ENCODE results near the gene SPATA24.

Gene SPATA24

GRCh38 chr5:139438707-139439012 is 34.8 kb upstream of the SPATA24 start:
- no peaks in the 10 kb centered on the region for H3K9me3 ChIP-seq (ENCODE audit: control insufficient read depth in 1 of 2, low read length in 2 of 2)
- H3K9ac ChIP-seq (ENCODE audit: low read depth in 1 of 2, low read length in 2 of 2), result peak overlapping the region in 1 of 2 donors; percentile 88
- H3K27me3 ChIP-seq (ENCODE audit: control insufficient read depth in 1 of 2, insufficient read depth in 2 of 2, low read length in 2 of 2), result no peaks in the 10 kb centered on the region
- H3K27ac ChIP-seq (ENCODE audit: low read depth, low read length), result no peak overlapping the region
- peak overlapping the region; percentile 83 to 93 for H3K4me3 ChIP-seq (ENCODE audit: low read depth in 1 of 2, low read length in 2 of 2)
- H3K4me1 ChIP-seq (ENCODE audit: control insufficient read depth in 1 of 2, insufficient read depth in 2 of 2, low read length in 2 of 2), result peaks cover 12 to 16% of the 10 kb centered on the region in 2 donors
- no peaks in the 10 kb centered on the region for H3K36me3 ChIP-seq (ENCODE audit: control insufficient read depth in 1 of 2, insufficient read depth in 2 of 2, low read length in 2 of 2)

GRCh38 chr5:139435676-139436075 is 31.8 kb upstream of the SPATA24 start:
- Histone ChIP-seq H3K27ac (ENCODE audit: low read depth, low read length) (no peak overlapping the region), H3K36me3 (ENCODE audit: control insufficient read depth in 1 of 2, insufficient read depth in 2 of 2, low read length in 2 of 2) (no peaks in the 10 kb centered on the region), H3K9ac (ENCODE audit: low read depth in 1 of 2, low read length in 2 of 2) (no peak overlapping the region), H3K4me3 (ENCODE audit: low read depth in 1 of 2, low read length in 2 of 2) (no peak overlapping the region), H3K9me3 (ENCODE audit: control insufficient read depth in 1 of 2, low read length in 2 of 2) (no peaks in the 10 kb centered on the region), H3K27me3 (ENCODE audit: control insufficient read depth in 1 of 2, insufficient read depth in 2 of 2, low read length in 2 of 2) (no peaks in the 10 kb centered on the region), H3K4me1 (ENCODE audit: control insufficient read depth in 1 of 2, insufficient read depth in 2 of 2, low read length in 2 of 2) (peaks cover 12 to 16% of the 10 kb centered on the region in 2 donors)

DNA sequence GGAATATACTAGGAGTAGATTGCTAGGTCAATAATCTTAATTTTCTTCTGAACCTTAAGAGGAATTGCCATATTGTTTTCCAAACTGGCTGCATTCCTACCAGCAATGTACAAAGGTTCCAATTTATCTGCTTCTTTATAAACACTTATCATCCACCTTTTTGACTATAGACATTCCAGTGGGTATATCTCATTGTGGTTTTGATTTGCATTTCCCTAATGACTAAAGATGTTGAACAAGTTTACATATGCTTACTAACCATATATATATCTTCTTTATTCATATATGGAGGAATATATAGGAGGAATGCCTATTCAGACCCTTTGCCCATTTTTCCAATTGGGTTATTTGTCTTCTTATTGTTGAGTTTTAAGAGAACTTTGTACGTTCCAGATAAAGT is 27.8 kb upstream of the SPATA24 start:
- no peaks in the 10 kb centered on the region for H3K4me1 ChIP-seq (ENCODE audit: control insufficient read depth in 1 of 2, insufficient read depth in 2 of 2, low read length in 2 of 2)
- H3K4me3 ChIP-seq (ENCODE audit: low read depth in 1 of 2, low read length in 2 of 2), result no peak overlapping the region
- no peaks in the 10 kb centered on the region for H3K27me3 ChIP-seq (ENCODE audit: control insufficient read depth in 1 of 2, insufficient read depth in 2 of 2, low read length in 2 of 2)
- H3K27ac ChIP-seq (ENCODE audit: low read depth, low read length), result no peak overlapping the region
- H3K9me3 ChIP-seq (ENCODE audit: control insufficient read depth in 1 of 2, low read length in 2 of 2), result no peaks in the 10 kb centered on the region
- no peak overlapping the region for H3K9ac ChIP-seq (ENCODE audit: low read depth in 1 of 2, low read length in 2 of 2)
- H3K36me3 ChIP-seq (ENCODE audit: control insufficient read depth in 1 of 2, insufficient read depth in 2 of 2, low read length in 2 of 2), result no peaks in the 10 kb centered on the region

DNA sequence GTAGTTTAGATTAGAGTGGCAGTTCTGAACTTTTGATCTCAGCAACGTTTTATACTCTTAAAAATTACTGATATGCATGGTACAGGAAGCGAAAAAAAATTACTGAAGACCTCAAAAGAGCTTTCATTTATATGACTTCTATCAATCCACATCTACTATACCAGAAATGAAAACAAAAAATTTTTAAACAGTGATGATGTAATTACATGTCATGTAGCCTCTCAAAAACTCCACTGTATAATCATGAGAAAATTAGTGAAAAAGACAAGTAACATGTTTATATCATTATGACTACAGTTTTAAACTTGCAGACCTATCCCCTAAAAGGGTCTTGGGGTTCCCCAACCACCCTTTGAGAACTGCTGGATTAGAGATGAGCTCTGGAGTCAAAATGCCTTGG is 26.1 kb upstream of the SPATA24 start:
- Histone ChIP-seq H3K9me3 (ENCODE audit: control insufficient read depth in 1 of 2, low read length in 2 of 2) (no peaks in the 10 kb centered on the region), H3K27me3 (ENCODE audit: control insufficient read depth in 1 of 2, insufficient read depth in 2 of 2, low read length in 2 of 2) (no peaks in the 10 kb centered on the region), H3K9ac (ENCODE audit: low read depth in 1 of 2, low read length in 2 of 2) (no peak overlapping the region), H3K4me3 (ENCODE audit: low read depth in 1 of 2, low read length in 2 of 2) (no peak overlapping the region), H3K4me1 (ENCODE audit: control insufficient read depth in 1 of 2, insufficient read depth in 2 of 2, low read length in 2 of 2) (no peaks in the 10 kb centered on the region), H3K27ac (ENCODE audit: low read depth, low read length) (no peak overlapping the region), H3K36me3 (ENCODE audit: control insufficient read depth in 1 of 2, insufficient read depth in 2 of 2, low read length in 2 of 2) (no peaks in the 10 kb centered on the region)

DNA sequence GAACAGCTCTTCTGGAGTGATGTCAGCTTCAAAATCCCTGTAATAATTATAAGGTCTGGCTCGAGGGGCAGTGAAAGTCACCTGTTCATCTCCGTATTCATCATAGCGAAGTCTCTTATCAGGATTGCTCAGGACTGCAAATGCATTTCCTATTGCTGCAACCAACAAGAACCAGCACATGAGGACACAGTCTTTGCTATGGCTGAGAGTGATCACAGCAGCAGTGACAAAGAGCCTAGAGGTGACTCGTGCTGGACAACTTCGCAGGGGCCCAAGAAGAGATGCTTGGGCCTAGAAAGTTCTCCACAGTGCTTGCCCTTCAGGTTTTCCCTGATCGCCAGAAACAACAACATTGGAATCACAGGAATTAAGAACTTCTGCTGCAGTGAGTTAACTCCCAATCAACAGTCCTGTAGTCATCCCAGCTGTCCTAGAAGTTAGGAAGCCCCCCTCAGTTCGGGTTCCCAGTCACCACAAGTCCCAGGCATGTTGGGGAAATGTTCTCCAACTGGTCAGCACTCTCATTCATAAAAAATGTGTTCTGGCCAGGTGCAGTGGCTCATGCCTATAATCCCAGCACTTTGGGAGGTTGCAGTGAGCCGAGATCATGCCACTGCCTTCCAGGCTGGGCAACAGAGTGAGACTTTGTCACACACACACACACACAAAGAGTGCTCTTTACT is 22.5 kb upstream of the SPATA24 start:
- H3K36me3 ChIP-seq (ENCODE audit: control insufficient read depth in 1 of 2, insufficient read depth in 2 of 2, low read length in 2 of 2), result peaks cover 0 to 4% of the 10 kb centered on the region in 2 donors
- H3K4me1 ChIP-seq (ENCODE audit: control insufficient read depth in 1 of 2, insufficient read depth in 2 of 2, low read length in 2 of 2), result no peaks in the 10 kb centered on the region
- H3K4me3 ChIP-seq (ENCODE audit: low read depth in 1 of 2, low read length in 2 of 2), result no peak overlapping the region
- no peaks in the 10 kb centered on the region for H3K27me3 ChIP-seq (ENCODE audit: control insufficient read depth in 1 of 2, insufficient read depth in 2 of 2, low read length in 2 of 2)
- no peaks in the 10 kb centered on the region for H3K9me3 ChIP-seq (ENCODE audit: control insufficient read depth in 1 of 2, low read length in 2 of 2)
- H3K9ac ChIP-seq (ENCODE audit: low read depth in 1 of 2, low read length in 2 of 2), result no peak overlapping the region
- H3K27ac ChIP-seq (ENCODE audit: low read depth, low read length), result no peak overlapping the region

- Histone ChIP-seq H3K9me3 (ENCODE audit: control insufficient read depth in 1 of 2, low read length in 2 of 2) (no peaks in the 10 kb centered on the region), H3K9ac (ENCODE audit: low read depth in 1 of 2, low read length in 2 of 2) (no peak overlapping the region), H3K36me3 (ENCODE audit: control insufficient read depth in 1 of 2, insufficient read depth in 2 of 2, low read length in 2 of 2) (peaks cover 0 to 4% of the 10 kb centered on the region in 2 donors), H3K4me3 (ENCODE audit: low read depth in 1 of 2, low read length in 2 of 2) (no peak overlapping the region), H3K4me1 (ENCODE audit: control insufficient read depth in 1 of 2, insufficient read depth in 2 of 2, low read length in 2 of 2) (no peaks in the 10 kb centered on the region), H3K27me3 (ENCODE audit: control insufficient read depth in 1 of 2, insufficient read depth in 2 of 2, low read length in 2 of 2) (no peaks in the 10 kb centered on the region), H3K27ac (ENCODE audit: low read depth, low read length) (no peak overlapping the region)
These were observed 21.6 kb upstream of the SPATA24 start for GRCh38 chr5:139425497-139425896.

GRCh38 chr5:139422307-139422893 is 18.5 kb upstream of the SPATA24 start:
- no peak overlapping the region for H3K27ac ChIP-seq (ENCODE audit: low read depth, low read length)
- no peak overlapping the region for H3K9ac ChIP-seq (ENCODE audit: low read depth in 1 of 2, low read length in 2 of 2)
- peaks cover 0 to 4% of the 10 kb centered on the region in 2 donors for H3K36me3 ChIP-seq (ENCODE audit: control insufficient read depth in 1 of 2, insufficient read depth in 2 of 2, low read length in 2 of 2)

DNA sequence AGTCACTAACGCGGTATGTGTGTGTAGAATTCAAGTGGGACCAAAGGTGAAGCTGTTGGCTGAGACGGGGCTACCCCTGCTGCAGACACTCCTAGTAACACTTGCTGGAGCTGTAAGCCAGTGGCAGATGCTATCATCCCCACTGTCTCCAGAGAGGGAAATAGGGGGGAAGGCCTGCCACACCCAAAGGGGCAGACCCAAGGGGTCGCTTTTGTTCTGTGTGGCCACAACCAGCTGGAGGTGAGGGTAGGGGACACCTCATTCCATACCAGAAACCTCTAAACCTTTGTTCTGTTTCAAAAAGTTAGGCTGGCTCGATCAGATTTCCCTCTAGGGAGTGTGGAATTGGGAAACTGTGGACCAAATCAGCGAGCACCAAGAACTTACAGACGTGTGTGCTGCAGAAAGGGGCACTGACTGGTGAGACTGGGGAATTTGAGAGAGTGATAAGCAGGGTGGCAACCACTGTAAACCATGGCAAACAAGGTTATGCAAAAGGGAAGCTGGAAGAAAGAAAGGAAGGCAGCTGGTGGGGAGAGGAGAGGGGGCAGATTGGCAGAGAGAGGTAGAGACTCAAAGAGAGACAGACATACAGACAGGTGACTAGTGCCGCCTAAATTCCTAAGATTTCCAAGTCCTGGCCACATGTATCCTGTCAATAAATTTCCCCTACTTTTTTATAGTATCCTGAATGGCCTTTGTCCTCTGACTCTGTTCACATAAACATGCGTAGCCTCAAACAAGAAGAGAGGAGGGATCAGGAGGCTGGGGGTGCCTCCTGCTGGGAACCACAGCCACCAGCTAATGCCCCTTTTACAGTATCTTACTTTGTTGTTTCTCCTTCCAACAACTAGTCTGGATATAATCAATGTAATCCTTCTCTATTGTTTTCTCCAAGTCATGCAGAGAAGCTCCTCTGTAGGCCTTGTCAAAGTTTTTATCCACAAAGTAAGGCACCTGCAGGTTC is 15.6 kb upstream of the SPATA24 start:
- H3K4me1 ChIP-seq (ENCODE audit: control insufficient read depth in 1 of 2, insufficient read depth in 2 of 2, low read length in 2 of 2), result peaks cover 44 to 46% of the 10 kb centered on the region in 2 donors
- no peaks in the 10 kb centered on the region for H3K27me3 ChIP-seq (ENCODE audit: control insufficient read depth in 1 of 2, insufficient read depth in 2 of 2, low read length in 2 of 2)
- H3K4me3 ChIP-seq (ENCODE audit: low read depth in 1 of 2, low read length in 2 of 2), result no peak overlapping the region
- H3K9ac ChIP-seq (ENCODE audit: low read depth in 1 of 2, low read length in 2 of 2), result no peak overlapping the region
- H3K36me3 ChIP-seq (ENCODE audit: control insufficient read depth in 1 of 2, insufficient read depth in 2 of 2, low read length in 2 of 2), result no peaks in the 10 kb centered on the region
- no peaks in the 10 kb centered on the region for H3K9me3 ChIP-seq (ENCODE audit: control insufficient read depth in 1 of 2, low read length in 2 of 2)
- H3K27ac ChIP-seq (ENCODE audit: low read depth, low read length), result no peak overlapping the region

More at GRCh38 chr5:139422307-139422893, 18.5 kb upstream of the SPATA24 start:
- H3K4me1 ChIP-seq (ENCODE audit: control insufficient read depth in 1 of 2, insufficient read depth in 2 of 2, low read length in 2 of 2), result peaks cover 20 to 23% of the 10 kb centered on the region in 2 donors
- no peaks in the 10 kb centered on the region for H3K9me3 ChIP-seq (ENCODE audit: control insufficient read depth in 1 of 2, low read length in 2 of 2)
- no peaks in the 10 kb centered on the region for H3K27me3 ChIP-seq (ENCODE audit: control insufficient read depth in 1 of 2, insufficient read depth in 2 of 2, low read length in 2 of 2)
- H3K4me3 ChIP-seq (ENCODE audit: low read depth in 1 of 2, low read length in 2 of 2), result no peak overlapping the region

- no peak overlapping the region for H3K27ac ChIP-seq (ENCODE audit: low read depth, low read length)
- no peak overlapping the region for H3K9ac ChIP-seq (ENCODE audit: low read depth in 1 of 2, low read length in 2 of 2)
- H3K36me3 ChIP-seq (ENCODE audit: control insufficient read depth in 1 of 2, insufficient read depth in 2 of 2, low read length in 2 of 2), result no peaks in the 10 kb centered on the region
- no peaks in the 10 kb centered on the region for H3K27me3 ChIP-seq (ENCODE audit: control insufficient read depth in 1 of 2, insufficient read depth in 2 of 2, low read length in 2 of 2)
- no peak overlapping the region for H3K4me3 ChIP-seq (ENCODE audit: low read depth in 1 of 2, low read length in 2 of 2)
- peaks cover 50 to 51% of the 10 kb centered on the region in 2 donors for H3K4me1 ChIP-seq (ENCODE audit: control insufficient read depth in 1 of 2, insufficient read depth in 2 of 2, low read length in 2 of 2)
- no peaks in the 10 kb centered on the region for H3K9me3 ChIP-seq (ENCODE audit: control insufficient read depth in 1 of 2, low read length in 2 of 2)
These were observed 14.9 kb upstream of the SPATA24 start for GRCh38 chr5:139418793-139419192.

DNA sequence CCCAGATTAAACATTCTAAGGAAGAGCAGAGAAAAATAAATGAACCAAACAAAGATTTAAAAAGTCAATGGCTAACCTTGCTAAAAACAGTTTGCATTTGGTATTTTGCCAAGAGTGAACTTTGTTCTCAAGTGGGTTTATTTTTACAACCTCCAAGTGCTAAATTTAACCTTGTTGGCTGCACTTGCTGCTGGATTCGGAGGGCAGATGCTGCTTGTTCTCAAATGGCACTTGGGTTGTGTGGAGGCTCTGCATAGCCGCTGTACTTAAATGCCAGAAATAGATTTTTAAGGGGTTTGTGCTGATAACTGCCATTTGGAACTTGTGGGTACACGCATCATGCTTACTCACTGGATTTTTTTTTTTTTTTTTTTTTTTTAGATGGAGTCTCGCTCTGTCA is 13.3 kb upstream of the SPATA24 start:
- no peak overlapping the region for H3K27ac ChIP-seq (ENCODE audit: low read depth, low read length)
- no peaks in the 10 kb centered on the region for H3K9me3 ChIP-seq (ENCODE audit: control insufficient read depth in 1 of 2, low read length in 2 of 2)
- H3K9ac ChIP-seq (ENCODE audit: low read depth in 1 of 2, low read length in 2 of 2), result no peak overlapping the region
- no peak overlapping the region for H3K4me3 ChIP-seq (ENCODE audit: low read depth in 1 of 2, low read length in 2 of 2)
- H3K27me3 ChIP-seq (ENCODE audit: control insufficient read depth in 1 of 2, insufficient read depth in 2 of 2, low read length in 2 of 2), result no peaks in the 10 kb centered on the region
- H3K36me3 ChIP-seq (ENCODE audit: control insufficient read depth in 1 of 2, insufficient read depth in 2 of 2, low read length in 2 of 2), result no peaks in the 10 kb centered on the region
- H3K4me1 ChIP-seq (ENCODE audit: control insufficient read depth in 1 of 2, insufficient read depth in 2 of 2, low read length in 2 of 2), result peaks cover 50 to 54% of the 10 kb centered on the region in 2 donors
